HG03039 (cell line): ENCODE results near the gene ADAMTS7.
"Not testable (repeated sequence)": the region's sequence is repeated elsewhere in the genome, so short reads cannot be mapped to it uniquely, and the experiment has no call there.

Experiments used
- ATAC-seq: cut with Tn5 transposase; IDR thresholded peaks from one replicate; pipeline ENCODE4 v1.9.1; 2021; ENCODE audit warnings: mild to moderate bottlenecking, moderate library complexity; ENCODE audit not compliant: unreplicated experiment

The ADAMTS7 gene

DNA sequence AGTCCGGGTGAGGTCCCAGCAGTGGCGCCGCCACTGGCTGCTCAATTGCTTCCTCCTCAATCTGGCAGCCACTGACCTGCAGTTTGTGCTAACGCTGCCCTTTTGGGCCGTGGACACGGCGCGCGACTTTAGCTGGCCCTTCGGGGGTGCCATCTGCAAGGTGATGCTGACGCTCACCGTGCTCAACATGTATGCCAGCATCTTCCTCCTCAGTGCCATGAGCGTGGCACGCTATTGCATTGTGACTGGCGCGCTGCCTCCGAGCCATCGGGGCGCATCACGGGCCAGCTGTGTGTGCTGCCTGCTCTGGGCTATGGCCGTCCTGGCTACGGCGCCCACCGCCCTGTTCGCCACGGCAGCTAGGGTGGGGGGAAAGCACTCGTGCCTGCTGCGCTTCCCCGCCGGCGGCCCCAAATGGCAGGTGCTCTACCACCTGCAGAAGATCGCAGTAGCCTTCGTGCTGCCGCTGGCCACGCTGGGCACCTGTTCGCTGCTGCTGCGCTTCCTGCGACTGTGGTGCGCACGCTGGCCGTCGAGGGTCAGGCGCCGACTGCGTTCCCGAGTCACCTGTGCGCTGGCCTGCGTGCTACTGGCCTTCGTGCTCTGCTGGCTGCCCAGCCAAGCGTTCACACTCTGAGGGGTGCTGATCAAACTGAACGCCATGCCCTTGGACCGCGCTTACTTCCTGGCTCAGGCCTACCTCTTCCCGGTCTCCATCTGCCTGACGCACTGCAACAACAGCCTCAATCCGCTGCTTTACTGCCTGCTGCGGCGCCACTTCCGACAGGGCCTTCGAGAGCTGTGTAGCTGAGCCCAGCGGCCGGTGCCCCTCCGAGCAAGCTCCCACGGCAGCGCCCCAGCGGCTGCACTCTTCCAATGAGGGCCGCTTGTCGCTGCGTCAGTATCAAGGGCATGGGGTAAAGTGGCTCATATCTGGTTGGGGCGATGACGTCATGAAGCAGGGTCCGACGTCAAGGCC is 20.3 kb upstream of the ADAMTS7 start:
- no peak for ATAC-seq

DNA sequence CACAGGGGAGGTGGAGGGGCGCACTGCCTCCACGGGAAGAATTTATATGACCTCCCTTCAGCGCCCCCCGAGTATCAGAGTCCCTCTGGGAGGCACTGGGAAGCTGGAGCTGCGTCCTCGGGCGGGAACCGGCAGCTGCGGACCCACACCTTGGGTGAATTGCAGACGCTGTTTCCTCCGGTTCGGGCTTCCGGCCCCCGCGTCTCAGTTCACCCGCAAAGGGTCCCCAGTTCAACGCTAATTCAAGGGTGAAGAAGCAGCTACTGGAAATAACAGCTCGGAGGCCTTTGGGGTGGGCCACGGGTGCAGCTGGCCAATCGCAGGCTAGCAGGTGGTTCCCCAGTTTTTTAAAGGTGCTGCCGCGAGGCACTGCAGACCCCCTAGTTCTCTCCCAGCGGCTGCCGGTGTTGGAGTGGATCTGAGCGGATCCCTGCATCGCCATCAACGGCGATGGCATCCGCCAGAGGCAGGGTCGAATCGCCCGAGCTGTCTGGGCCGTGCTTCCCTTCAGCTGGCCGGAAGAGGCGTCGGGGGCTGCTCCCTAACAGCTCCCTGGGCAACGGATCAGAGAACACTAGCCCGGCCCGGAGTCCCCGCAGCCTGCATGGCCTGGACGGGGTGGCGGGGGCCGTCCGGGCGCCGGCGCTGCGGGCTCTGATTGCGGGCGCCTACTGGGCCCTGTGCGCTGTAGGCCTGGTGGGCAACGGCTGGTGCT is 19.4 kb upstream of the ADAMTS7 start:
- ATAC-seq, result no peak

- no peak for ATAC-seq
Observed at GRCh38 chr15:78828920-78829319, 17.7 kb upstream of the ADAMTS7 start.

- ATAC-seq, result no peak
Observed at GRCh38 chr15:78822514-78822913, 11.2 kb upstream of the ADAMTS7 start.

DNA sequence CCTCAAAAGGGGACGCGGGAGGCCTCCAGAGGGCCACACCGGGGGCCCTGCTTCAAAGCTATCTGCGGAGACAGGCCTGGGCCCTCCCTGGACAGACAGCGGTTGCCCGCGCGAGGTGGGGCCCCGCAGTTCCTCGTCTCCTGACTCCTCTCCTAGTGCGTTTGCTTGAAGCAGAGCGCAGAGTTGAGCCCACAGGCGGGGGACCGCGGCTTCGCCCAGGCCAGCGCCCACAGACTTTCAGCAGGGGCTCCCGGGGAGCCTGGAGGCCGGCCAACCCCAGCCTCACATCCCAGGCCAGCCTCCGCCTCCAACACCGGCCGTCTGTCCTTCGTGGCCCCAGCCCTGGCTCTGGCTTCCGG is 540 bp upstream of the ADAMTS7 start:
- no peak for ATAC-seq

DNA sequence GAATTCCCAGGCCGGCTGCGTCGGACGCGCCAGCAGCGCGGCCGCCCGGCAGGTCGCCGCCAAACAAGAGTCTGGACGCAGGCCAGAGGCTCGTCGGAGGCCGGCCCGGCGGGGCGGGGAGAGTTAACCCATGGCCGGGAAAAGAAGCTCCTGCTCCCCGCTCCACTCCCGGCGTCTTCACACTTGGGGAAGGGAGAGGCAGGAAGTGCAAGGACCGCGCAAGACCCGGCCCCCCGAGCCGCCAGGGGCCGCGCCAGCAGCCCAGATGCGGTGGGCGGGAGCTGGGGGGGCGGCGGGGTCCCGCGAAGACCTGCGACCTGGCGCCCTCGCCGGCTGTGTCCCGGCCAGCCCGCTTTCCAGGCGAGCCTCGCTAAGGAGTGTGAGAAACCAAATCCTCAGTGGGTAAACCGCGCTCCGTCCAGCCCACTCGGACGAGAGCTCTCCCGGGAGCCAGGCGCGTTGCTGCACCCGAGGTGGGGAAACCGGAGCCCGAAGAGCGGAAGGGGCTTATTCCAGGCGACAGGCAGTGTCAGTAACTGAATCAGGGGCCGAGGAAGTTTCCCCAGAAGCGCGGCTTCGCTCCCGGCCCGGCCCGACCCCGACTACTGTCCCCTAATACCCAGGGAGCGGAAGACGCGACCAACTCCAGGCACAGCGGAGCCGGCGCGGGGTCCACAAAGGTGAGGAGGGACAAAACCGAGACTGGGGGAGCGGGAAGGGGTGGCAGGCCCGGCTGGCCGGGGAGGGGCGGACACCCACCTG is 721 bp downstream of the ADAMTS7 start:
- no peak for ATAC-seq

- no peak for ATAC-seq
Observed at GRCh38 chr15:78810003-78810361, 1.3 kb downstream of the ADAMTS7 start.

DNA sequence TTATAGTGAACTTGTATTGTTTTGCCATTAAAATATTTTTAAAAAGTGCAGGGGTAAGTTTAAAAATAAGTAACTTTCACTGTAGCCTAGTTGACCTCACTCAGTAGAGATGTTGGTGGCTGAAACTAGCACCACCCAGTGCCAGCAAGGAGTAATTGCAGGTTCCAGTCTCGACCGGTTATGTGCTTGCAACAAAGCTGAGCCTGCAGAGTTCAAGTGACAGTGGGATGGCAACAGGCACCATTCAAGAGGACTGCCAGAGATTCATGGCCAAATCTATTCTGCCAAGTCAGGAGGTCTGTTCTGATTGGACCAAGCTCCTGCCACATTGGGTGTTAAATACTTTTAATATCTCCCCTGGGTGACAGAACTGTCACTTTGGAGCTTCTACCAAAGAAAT is 2.7 kb downstream of the ADAMTS7 start:
- no peak for ATAC-seq

DNA sequence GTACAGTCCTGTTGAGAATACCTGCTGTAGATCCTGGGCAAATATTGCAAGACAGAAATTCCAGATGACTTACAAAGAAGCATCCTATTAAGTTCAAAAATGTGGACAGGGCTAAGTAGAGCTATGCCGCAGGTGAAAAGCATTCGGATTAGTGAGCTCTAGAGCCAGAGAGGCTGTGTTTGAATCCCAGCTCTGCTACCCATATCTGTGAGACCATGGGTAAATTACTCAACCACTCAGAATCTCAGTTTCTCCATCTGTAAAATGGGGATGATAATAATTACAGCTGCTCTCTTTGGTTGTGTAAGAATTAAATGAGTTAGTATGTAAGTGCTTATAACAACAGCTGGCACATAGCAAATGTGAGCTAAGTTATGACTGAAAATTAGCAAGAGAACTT is 3.9 kb downstream of the ADAMTS7 start:
- ATAC-seq, result no peak

DNA sequence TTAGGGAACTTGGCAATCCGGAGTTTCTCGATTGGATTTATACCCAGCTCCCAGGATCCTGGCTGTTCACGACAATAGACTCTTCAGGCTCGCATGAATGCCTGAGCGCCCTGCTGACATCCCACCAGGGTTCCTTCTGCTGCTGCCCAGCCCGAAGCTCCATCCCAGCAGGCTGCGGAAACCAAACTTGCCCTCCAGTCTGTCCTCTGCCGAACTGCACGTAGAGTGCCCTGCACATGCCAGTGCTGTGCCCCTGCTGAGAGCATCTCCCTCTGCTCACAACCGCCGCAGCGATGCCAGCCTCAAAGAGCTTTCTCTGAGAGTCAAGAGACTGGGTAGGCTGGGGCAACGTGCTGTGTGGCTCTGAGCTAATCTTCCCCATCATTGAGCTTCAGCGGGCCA is 6.9 kb downstream of the ADAMTS7 start:
- ATAC-seq, result no peak

DNA sequence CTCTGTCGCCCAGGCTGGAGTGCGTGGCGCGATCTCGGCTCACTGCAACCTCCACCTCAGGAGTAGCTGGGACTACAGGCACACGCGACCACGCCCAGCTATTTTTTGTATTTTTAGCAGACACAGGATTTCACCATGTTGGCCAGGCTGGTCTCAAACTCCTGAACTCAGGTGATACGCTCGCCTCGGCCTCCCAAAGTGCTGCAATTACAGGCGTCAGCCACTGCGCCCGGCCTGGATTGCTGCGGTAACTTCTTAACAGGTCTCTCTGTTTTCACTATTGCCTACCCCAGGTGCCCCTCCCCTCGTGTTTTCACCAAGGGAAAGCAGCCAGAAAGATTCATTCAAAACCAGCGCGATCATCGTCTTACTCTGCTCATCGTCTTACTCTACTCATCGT is 10.5 kb downstream of the ADAMTS7 start:
- ATAC-seq, result no peak

DNA sequence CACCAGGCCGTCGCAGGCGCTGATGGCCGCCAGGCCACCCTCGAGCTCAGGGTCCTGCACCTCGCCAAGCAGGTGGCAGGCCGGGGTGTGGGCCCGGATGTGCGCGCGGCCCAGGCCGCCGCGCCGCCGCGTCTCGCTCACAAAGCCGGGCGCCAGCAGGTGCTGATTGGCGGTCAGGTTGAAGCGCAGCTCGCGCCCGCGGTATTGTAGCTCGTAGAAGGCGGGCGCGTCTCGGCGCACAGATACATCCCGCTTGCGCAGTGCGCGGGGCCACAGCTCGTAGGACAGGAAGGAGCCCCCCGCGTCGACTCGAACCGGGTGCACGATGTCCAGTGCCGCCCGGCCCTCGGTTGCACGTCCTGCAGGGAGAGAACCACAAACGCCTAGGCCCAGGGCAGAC is 11.1 kb downstream of the ADAMTS7 start:
- ATAC-seq, result no peak

- not testable (repeated sequence) for ATAC-seq
Observed at GRCh38 chr15:78799102-78799501, 12.2 kb downstream of the ADAMTS7 start.

GRCh38 chr15:78798355-78798754 is 12.9 kb downstream of the ADAMTS7 start:
- ATAC-seq, result not testable (repeated sequence)

DNA sequence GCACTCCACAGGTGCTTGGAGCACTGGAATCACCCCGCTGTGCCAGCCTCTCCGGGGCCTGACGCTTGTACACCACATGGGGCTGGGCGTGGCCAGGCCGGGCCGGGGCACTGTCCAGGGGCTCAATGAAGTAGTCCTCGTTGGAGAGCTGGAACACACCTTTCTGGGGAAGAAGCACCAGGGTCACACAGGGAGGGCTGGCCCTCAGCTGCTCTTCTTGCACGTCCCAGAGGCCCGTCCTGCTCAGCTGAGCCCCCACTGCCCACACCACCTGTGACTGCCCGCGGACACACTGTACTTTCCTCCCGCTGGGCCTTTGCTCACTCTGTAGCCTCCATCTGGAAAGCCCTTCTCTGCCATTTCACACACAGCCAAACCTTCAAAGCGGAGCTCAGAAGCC is 13.3 kb downstream of the ADAMTS7 start:
- no peak for ATAC-seq

GRCh38 chr15:78796510-78796909 is 14.8 kb downstream of the ADAMTS7 start:
- no peak for ATAC-seq

DNA sequence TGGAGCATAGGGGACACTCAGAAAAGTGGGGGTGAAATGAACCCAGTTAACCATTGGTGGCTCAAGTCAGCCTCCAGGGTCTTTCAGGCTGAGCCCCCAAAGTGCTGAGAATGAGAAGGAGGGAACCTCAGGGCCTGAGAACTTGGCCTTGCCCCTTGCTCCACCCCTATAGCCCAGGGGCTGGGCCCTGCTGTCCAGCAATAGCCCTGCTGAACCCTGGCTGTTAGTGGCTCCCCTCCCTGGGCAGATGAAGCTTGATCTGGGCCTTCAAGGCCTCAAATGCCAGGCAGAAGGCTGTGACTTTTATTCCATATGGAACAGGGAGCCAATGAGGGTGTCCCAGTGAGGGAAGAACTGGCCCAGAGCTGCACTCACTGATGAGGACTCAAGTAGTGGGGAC is 16.2 kb downstream of the ADAMTS7 start:
- ATAC-seq, result no peak

DNA sequence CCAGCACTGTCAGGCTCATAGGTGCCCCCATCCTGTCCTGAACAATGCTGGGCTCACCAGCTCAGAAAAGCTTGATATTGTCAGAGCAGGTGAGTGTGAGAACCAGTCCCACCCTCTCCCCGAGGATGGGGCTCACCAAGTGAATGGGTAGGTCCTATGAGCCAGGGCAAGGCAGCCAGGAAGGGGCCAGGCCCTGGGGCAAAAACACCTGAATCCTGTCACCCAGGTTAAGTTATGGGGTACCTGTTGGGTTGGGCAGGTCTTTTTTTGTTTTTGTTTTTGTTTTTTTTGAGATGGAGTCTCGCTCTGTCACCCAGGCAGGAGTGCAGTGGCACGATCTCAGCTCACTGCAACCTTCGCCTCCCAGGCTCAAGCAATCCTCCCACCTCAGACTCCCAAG is 16.8 kb downstream of the ADAMTS7 start:
- not testable (repeated sequence) for ATAC-seq

- ATAC-seq, result no peak
Observed at GRCh38 chr15:78791357-78791756, 19.9 kb downstream of the ADAMTS7 start.

- ATAC-seq, result no peak
Observed at GRCh38 chr15:78790027-78790426, 21.2 kb downstream of the ADAMTS7 start.

GRCh38 chr15:78789615-78790014 is 21.6 kb downstream of the ADAMTS7 start:
- ATAC-seq, result no peak
